ENCODE results near the gene ZBTB49.

DNA sequence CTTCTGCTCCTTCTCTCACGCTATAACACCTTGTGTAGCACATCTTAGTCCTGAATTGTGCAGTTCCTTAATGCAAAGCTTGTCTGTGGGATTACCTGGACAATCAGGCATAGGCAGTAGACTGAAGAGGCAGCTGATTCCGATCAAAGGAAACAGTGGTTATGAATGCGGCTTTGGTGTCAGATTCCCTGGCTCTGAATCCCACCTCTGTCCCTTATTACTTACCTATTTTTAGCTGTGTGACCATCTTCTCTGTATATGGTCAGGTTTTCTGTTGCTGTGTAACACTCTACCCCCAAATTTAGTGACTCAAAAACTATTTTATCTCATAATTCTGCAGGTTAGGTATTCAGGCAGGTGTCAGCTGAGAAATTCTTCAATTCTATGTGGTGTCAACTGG, 3.2 kb downstream of the ZBTB49 start:
- TF ChIP-seq CTCF (conservative IDR thresholded peaks at IDR 0.05; ENCODE audit: low read depth, low read length) (no peak), RFX5 (IDR thresholded peaks at IDR 0.05; ENCODE audit: low read depth, low read length) (no peak), FOS (IDR thresholded peaks at IDR 0.05; ENCODE audit: low read depth, low read length) (no peak), SMC3 (IDR thresholded peaks at IDR 0.05; ENCODE audit: low read depth, low read length) (no peak), RAD21 (IDR thresholded peaks at IDR 0.05; ENCODE audit: low read length) (no peak), NFE2L2 (IDR thresholded peaks at IDR 0.05; ENCODE audit: low read depth, low read length) (no peak), POLR2A (IDR thresholded peaks at IDR 0.05; ENCODE audit: low read depth, low read length) (no peak), CEBPB (IDR thresholded peaks at IDR 0.05; ENCODE audit: low read depth, low read length) (no peak), CHD1 (IDR thresholded peaks at IDR 0.05; ENCODE audit: low read depth, low read length) (no peak), MAZ (IDR thresholded peaks at IDR 0.05; ENCODE audit: borderline replicate concordance, low read depth, low read length) (no peak), MXI1 (IDR thresholded peaks at IDR 0.05; ENCODE audit: borderline replicate concordance, low read depth, low read length) (no peak), BHLHE40 (IDR thresholded peaks at IDR 0.05; ENCODE audit: low read depth, low read length) (no peak)

Data from IMR-90 (cell line).